Ectodermal cell (in vitro differentiated cells): ENCODE data around the gene NME9.

Experiments
- H3K27ac ChIP-seq: 2 replicates; pipeline ENCODE4 v1.7.0; 2013; ENCODE audit warnings: mild to moderate bottlenecking, low read depth, low read length; ENCODE audit not compliant: insufficient read depth, poor library complexity, severe bottlenecking
- H3K27me3 ChIP-seq: 2 replicates; pipeline ENCODE4 v1.7.0; 2013; ENCODE audit warnings: mild to moderate bottlenecking, low read length; ENCODE audit not compliant: insufficient read depth, control insufficient read depth, poor library complexity, severe bottlenecking
- H3K36me3 ChIP-seq: one replicate; pipeline ENCODE4 v1.7.0; 2013; ENCODE audit warnings: low read length; ENCODE audit not compliant: control insufficient read depth, insufficient read depth
- H3K4me1 ChIP-seq: one replicate; pipeline ENCODE4 v1.7.0; 2013; ENCODE audit warnings: low read length; ENCODE audit not compliant: control insufficient read depth, insufficient read depth
- H3K4me3 ChIP-seq: 2 replicates; pipeline ENCODE4 v1.7.0; 2013; ENCODE audit warnings: low read depth, low read length, control low read depth; ENCODE audit not compliant: insufficient read depth
- H3K9me3 ChIP-seq: 2 replicates; pipeline ENCODE4 v1.7.0; 2013; ENCODE audit warnings: mild to moderate bottlenecking, low read length, moderate library complexity; ENCODE audit not compliant: control insufficient read depth
- WGBS, 2 experiments: methylation state at CpG; one replicate each; pipeline ENCODE4 v1.1.7; 2013; ENCODE audit warnings: missing lambda C conversion rate in 2 of 2; 5-methylcytosine and 5-hydroxymethylcytosine counted together

NME9 gene

DNA sequence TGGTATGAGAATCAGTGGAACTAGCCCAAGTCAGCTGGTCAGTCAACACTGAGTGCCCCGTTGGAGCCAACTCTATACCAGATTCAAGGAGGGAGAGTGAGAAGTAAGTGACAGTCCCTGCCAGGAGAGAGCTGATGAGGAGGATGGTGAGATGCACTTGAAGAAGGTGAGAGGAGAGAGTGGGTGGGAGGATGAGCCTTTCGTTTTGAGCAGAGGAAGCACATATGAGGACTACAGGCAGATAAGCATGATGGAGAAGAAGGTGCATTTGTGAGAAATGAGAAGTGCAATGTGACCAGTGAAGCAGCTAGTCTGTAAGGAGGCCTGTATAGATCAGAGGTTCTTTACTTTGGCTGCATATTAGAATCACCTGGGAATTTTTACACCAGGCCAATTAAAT lies 40.4 kb downstream of the NME9 start:
- Histone ChIP-seq H3K27me3 (no peaks in the 10 kb centered on the region), H3K27ac (no peak overlapping the region), H3K36me3 (peaks cover 12% of the 10 kb centered on the region), H3K4me3 (no peak overlapping the region), H3K4me1 (no peaks in the 10 kb centered on the region), H3K9me3 (no peaks in the 10 kb centered on the region)
- WGBS, 2 experiments, result 93 to 95% methylated on average over 2 of the region's 2 CpGs

DNA sequence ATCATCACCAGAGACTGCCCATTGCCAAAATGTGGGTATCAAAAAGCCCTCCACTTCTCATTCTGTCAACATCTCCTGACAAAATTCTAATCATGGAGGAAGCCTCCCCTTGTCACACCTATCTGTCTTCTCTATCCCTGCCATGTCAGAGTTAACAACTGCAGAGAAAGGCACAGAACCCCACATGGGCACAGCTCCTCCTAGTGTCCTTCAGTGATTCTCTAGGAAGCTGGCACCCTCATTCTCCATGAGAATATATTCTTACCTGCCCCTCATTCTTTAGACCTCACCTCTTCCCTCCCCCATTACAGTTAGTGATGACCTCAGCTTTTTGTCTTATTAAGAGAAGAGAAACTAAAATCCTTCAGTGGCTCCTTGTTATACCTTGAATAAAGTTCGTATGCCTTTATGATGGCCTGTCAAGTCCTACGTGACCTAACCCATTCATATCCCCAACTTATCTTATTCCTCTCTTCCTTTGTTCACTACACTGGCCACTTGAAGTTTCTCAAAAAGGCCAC lies 44.6 kb downstream of the NME9 start:
- H3K36me3 ChIP-seq, result peaks cover 5% of the 10 kb centered on the region
- 93 to 95% methylated on average over 2 of the region's 2 CpGs for WGBS, 2 experiments
- no peaks in the 10 kb centered on the region for H3K9me3 ChIP-seq
- H3K27ac ChIP-seq, result no peak overlapping the region
- no peaks in the 10 kb centered on the region for H3K27me3 ChIP-seq
- H3K4me1 ChIP-seq, result no peaks in the 10 kb centered on the region
- no peak overlapping the region for H3K4me3 ChIP-seq

DNA sequence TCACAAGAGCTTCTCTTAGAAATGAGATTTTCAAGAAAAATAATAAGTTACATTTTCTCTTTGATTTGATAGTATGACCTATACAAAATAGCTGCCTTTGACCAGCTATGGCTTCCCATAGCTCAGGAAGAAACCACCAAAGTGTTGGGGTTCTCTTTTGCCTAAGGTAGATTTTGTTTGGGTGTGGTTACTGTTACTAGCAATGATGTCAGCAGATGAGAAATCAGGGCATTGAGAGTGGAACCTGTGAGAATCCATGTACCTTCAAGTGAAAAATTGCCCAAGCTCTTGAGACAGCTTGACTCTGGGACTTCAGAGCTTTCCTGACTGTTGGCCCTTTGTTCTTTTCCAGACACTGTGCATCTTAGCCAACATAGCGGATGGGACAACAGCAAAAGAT lies 45.6 kb downstream of the NME9 start:
- 88 to 93% methylated on average over 1 of the region's 1 CpG for WGBS, 2 experiments
- Histone ChIP-seq H3K36me3 (peaks cover 3% of the 10 kb centered on the region), H3K9me3 (no peaks in the 10 kb centered on the region), H3K4me3 (no peak overlapping the region), H3K27me3 (no peaks in the 10 kb centered on the region), H3K4me1 (no peaks in the 10 kb centered on the region), H3K27ac (no peak overlapping the region)

DNA sequence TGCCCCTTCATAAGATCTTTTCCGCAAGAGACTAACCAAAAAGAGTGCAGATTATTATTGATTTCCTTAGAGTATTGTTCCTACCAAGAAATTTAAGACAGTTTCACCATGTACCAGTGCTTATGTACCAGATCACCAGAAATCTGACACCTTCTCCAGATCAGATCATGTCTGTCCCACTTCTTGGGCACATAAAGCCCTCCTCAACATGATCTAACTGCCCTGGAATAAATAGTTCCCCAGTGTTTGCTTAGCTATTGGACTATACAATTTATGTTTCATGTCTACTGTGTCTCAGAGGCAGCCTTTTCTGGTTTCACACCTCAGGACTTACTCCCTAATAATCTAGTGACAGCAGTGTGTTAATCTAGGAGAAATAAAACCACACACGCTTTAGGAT lies 46.8 kb downstream of the NME9 start:
- H3K9me3 ChIP-seq, result no peaks in the 10 kb centered on the region
- H3K36me3 ChIP-seq, result peaks cover 3% of the 10 kb centered on the region
- no peak overlapping the region for H3K4me3 ChIP-seq
- WGBS, 2 experiments, result 90 to 97% methylated on average over 2 of the region's 2 CpGs
- no peak overlapping the region for H3K27ac ChIP-seq
- no peaks in the 10 kb centered on the region for H3K4me1 ChIP-seq
- no peaks in the 10 kb centered on the region for H3K27me3 ChIP-seq

DNA sequence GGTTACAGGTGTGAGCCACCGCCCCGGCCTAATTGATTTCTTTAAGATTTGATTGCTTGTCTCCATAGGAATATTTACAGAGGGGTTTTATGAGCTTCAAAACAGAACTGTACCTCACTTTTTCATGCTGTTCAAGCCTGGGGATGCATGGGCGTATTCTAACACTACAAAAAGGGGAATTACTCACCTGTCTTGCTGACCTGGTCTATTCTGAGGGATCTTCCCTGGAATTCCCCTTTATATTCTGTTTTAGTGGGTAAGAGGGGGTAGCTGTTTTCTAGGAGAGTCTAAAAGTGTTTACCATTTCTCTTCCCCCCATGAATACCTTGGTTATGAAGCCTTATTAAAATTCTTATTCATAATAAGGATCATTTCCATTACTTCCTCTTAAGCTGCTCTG lies 48.1 kb downstream of the NME9 start:
- WGBS, 2 experiments, result 94 to 98% methylated on average over 3 of the region's 3 CpGs
- H3K4me3 ChIP-seq, result no peak overlapping the region

DNA sequence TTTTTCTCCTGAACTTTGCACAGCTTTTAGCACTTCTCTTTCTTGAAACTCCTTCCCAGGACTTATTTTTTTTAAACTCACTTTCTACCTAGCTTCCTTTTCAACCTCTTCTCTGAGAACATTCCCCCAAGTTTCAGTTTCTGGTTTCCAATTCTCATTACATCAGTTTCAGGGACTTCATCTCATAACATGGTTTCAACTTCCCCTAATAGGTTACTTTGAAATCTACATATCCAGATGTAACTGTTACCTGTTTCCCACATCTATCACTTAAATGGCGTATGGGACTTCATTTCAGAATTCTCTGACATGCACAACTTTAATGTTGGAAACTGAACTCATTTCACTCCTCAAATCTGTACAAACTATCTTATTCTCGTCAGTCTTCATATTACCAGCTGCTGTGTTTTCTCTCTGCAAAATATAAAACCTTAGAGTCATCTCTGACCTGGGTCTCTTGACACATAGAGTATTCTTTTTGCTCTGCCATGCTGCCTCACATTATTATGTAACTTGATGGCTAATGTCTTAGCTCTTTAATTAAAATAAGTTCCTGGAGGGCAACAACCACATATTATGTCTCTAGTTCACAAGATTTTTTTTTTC lies 58.4 kb downstream of the NME9 start:
- 91 to 99% methylated on average over 2 of the region's 2 CpGs for WGBS, 2 experiments
- no peak overlapping the region for H3K4me3 ChIP-seq
- no peaks in the 10 kb centered on the region for H3K9me3 ChIP-seq
- peaks cover 12% of the 10 kb centered on the region for H3K36me3 ChIP-seq
- no peak overlapping the region for H3K27ac ChIP-seq
- H3K27me3 ChIP-seq, result no peaks in the 10 kb centered on the region
- H3K4me1 ChIP-seq, result no peaks in the 10 kb centered on the region

More for the DNA sequence above, 48.1 kb downstream of the NME9 start:
- Histone ChIP-seq H3K9me3 (no peaks in the 10 kb centered on the region), H3K36me3 (peaks cover 3% of the 10 kb centered on the region), H3K4me1 (no peaks in the 10 kb centered on the region), H3K27me3 (no peaks in the 10 kb centered on the region), H3K27ac (no peak overlapping the region)

DNA sequence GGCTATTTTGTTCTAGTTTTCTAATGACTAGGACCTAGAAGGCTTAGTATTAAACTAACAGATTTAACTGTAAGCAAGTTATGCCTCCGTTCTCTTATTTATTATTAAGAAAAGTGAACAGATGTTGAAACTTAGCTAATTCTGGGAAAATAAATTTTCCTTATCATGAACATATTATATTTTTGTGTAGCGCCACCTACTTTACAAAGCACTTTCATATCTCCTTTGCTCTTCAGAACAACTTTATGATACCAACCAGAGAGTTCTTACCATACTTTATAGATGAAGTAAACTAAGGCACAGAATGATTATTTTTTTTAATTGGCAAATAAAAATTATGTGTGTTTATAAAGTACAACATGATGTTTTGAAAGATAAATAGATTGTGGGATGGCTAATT lies 59.4 kb downstream of the NME9 start:
- Histone ChIP-seq H3K9me3 (no peaks in the 10 kb centered on the region), H3K4me3 (no peak overlapping the region), H3K27me3 (no peaks in the 10 kb centered on the region), H3K27ac (no peak overlapping the region), H3K36me3 (peaks cover 12% of the 10 kb centered on the region), H3K4me1 (no peaks in the 10 kb centered on the region)
- no CpG with 5 or more reads among the region's 2 CpGs for WGBS, 2 experiments

DNA sequence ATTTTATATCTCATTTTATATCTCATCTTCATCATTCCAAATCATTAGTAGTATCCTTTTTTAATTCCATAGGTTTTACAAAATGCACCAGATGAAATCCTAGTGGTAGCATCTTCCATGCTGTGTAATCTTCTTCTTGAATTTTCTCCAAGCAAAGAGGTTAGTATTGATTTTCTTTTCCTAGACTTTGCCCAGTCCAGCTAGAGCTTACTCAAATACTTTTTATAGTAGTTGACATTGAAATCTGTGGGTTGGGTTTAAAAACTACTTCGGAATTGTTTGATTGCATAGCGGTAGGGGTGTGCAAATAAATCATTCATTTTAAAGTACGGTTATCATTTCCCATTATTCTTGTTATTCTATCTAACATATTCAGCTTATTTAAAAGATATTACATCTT lies 62.6 kb downstream of the NME9 start:
- Histone ChIP-seq H3K4me1 (no peaks in the 10 kb centered on the region), H3K36me3 (peaks cover 2% of the 10 kb centered on the region), H3K9me3 (no peaks in the 10 kb centered on the region), H3K27me3 (no peaks in the 10 kb centered on the region), H3K4me3 (no peak overlapping the region), H3K27ac (no peak overlapping the region)
- WGBS, 2 experiments, result 90% methylated on average over 3 of the region's 3 CpGs; no CpG with 5 or more reads in 1 of the 2 experiments

DNA sequence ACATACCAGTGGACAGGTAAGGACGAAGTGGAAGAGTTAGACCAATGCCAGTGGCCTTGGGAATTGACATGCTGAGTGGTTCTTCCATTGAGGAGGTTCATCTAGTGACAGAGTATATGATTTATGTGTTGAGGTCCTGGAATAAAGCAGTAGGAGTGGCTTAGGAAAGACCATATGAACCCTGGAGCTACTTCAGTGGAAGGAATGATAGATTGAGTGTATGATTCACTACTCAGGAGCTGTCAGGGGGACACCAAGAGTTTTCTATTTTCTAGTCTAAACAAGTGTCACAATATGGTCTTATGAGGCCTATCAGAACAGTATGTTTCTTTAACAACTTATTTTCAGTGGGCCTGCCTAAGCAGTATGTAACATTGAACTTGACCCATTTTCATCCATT lies 63.9 kb downstream of the NME9 start:
- no peaks in the 10 kb centered on the region for H3K9me3 ChIP-seq
- 92 to 95% methylated on average over 1 of the region's 1 CpG for WGBS, 2 experiments
- no peaks in the 10 kb centered on the region for H3K4me1 ChIP-seq
- H3K27ac ChIP-seq, result no peak overlapping the region
- H3K4me3 ChIP-seq, result no peak overlapping the region
- no peaks in the 10 kb centered on the region for H3K36me3 ChIP-seq
- H3K27me3 ChIP-seq, result no peaks in the 10 kb centered on the region

DNA sequence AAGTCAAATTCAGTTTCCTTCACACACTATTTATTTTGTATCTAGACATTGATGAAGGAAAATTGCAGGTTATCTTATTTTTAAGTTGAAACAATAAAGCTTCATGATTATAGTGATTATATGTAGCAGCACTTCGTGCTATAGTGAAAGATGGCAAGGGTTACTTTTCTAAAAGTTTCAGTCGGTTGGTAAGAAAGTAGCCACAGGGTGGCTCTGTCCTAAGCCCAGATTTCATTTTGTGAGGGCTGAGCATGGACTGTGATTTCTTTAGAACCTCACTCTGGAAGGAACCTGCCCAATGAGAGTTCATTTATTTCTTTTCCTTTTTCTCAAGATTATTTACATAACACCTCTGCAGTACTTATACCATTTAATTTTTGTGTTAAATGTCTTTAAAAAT lies 66.5 kb downstream of the NME9 start:
- no peaks in the 10 kb centered on the region for H3K36me3 ChIP-seq
- no peak overlapping the region for H3K27ac ChIP-seq
- H3K27me3 ChIP-seq, result no peaks in the 10 kb centered on the region
- H3K9me3 ChIP-seq, result no peaks in the 10 kb centered on the region
- no peaks in the 10 kb centered on the region for H3K4me1 ChIP-seq
- H3K4me3 ChIP-seq, result no peak overlapping the region
- WGBS, 2 experiments, result 61 to 76% methylated on average over 2 of the region's 2 CpGs

DNA sequence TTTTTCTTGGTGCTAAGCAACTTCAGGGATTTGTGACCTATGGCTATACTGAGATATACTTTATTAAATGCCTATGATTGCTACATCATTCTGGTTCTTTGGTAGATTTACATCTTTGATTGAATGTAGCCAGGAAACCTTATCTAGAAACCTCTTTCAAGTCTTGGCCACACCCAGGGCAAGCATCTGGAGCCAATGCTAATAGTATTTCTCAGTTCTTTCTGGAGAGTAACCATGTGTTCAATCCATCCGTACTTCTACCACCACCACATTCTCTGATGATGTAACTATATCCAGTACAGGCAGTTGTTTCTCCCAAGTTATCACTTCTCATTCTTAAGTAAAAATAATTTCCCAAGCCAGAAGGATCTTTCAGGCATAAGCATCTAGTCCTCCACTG lies 69.0 kb downstream of the NME9 start:
- Histone ChIP-seq H3K27ac (no peak overlapping the region), H3K27me3 (no peaks in the 10 kb centered on the region), H3K4me3 (no peak overlapping the region), H3K4me1 (no peaks in the 10 kb centered on the region), H3K9me3 (no peaks in the 10 kb centered on the region), H3K36me3 (no peaks in the 10 kb centered on the region)
- WGBS, 2 experiments, result 90 to 92% methylated on average over 1 of the region's 1 CpG
